NCI-H2227 (cell line): ENCODE measurements around the gene PKNOX2.

Source experiments
- DNase-seq: peaks from one replicate; lab custom pipeline; 2025; ENCODE audit not compliant: unreplicated experiment; lab: John Stamatoyannopoulos, UW

PKNOX2 gene

DNA sequence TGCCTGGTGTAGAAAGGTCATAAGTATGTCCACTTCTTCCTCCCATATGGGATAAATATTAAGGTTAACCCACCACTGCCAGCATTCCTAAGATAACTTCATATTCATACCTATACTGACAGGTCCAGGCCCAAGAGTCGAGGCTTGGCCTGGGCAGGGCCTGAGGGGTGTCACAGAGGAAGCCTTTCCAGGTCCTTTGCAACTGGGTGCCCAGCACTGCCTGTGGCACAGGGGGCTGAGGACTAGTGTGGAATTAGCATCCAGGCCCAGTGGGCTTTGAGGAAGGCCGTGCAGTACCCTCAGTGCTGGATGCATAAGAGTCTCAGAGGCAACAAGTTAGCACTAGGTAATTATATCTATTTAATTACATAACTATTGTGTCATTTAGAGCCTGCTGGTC, 65.4 kb downstream of the PKNOX2 start:
- DNase-seq, result no peak

GRCh38 chr11:125233116-125233515, 68.6 kb downstream of the PKNOX2 start:
- no peak for DNase-seq

DNA sequence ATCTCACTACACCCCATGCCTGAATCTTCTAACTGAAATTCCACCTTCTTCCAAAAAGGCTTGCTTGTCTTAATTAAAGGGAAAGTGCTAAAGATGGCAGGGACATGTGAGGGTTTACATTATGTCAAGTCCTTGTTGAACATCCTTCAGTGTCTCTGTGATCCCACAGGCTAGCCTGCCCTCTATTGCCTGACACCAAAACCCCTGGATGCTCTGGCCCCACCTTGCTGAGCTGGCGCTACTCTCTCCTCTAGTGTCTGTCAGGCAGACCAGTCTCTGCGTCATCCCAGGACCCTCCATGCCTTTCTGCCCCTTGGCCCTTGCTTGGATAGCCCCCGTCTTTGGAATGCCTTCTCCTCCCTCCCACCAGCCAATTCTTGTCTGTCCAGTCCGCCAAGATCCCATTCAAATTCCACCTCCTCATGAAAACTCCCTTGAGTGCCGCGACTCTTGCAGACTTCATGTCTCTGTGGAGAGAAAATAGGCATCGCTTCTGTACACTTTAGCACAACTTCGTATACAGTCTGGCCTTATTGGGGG, 69.3 kb downstream of the PKNOX2 start:
- DNase-seq, result no peak

DNA sequence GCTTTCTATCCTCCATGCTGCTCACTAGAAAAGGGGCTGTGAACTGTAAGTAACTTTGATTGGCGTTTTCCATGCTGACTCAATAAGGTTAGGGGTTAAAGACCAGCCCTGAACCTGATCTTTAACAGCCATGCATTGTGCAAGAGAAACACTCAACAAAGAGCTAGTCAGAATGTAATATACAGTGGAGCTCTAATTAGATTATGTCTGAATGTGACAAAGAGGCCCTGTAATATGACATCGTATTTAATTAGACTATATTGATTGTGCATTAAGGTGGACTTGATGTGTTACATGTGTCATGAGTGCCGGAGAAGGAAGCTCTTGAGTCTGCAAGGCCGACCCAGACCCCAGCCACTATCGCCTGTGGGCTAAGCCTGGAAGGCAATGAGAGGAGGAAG, 70.5 kb downstream of the PKNOX2 start:
- DNase-seq, result no peak

- DNase-seq, result no peak
Measured at GRCh38 chr11:125236072-125236825, 71.7 kb downstream of the PKNOX2 start.

GRCh38 chr11:125239585-125240560, 75.3 kb downstream of the PKNOX2 start:
- DNase-seq, result no peak

- DNase-seq, result no peak
Measured at GRCh38 chr11:125241104-125241503, 76.6 kb downstream of the PKNOX2 start.

DNA sequence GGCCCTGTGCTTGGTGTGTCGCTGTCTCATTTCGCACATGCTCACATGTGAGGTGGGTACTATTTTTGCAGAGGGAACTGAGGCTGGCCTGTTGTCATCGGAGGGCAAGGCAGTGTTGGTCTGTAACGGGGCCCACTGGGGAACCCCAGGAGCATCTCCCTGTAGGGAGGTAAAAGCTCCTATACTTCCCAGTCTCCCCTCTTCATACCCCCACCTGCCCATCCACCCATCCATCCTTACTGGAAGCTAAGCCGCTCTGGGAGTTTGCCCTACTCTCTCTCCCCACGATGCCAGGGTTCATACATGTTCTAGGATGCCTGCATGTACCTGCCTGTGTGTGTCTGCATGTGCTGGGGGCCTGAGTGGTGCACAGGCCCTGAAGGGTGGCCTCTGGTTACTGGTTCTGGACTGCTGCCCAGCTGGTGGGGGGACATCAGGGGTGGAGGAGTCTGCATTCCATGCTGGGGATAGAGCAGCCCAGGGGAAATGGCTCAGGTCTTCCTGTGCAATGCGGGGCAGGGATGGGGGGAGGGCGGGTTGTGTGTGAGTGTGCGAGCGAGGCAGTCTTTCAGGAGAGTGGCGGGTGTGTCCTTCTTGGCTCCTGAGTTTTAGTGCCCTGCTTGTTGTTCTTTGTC, 77.7 kb downstream of the PKNOX2 start:
- DNase-seq, result no peak

DNA sequence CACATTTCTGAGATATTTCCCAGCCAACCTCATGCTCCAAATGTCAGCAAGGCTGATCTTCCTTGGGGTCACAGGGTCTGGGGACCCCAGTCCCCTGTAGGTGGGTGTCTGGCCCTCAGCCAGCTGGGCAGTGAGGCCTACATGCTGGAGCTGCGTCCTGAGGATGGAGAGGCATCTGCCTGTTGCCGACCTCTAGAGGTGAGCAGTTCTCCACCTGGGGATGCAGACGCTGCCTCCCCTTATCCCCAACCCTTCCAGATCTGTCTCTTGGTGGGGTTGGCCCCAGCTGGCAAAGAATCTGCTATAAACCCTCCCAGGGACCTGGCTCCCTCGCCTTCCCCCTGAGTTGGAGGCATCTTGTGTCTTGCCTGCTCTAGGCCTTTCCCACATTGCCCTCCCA, 79.6 kb downstream of the PKNOX2 start:
- DNase-seq, result no peak

GRCh38 chr11:125245299-125245698, 80.7 kb downstream of the PKNOX2 start:
- no peak for DNase-seq

DNA sequence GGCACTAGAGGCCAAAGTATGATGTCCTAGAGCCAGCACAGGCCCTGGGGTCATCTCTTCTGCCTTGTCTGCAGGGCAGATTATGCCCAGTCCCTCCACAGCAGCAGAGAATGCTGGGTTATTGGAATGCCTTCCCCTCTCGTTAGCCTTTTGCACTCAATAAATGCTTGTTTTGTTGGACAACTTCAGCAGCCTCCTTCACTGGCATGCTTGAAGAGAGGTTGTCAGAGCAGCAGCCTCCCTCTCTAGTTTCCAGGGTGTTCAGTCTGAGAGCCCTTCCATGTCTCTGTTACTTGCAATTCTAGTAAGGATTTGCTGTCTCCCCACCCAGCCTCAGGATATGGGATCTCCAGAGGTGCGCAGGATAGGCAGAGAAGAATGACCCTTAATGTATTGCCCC, 82.9 kb downstream of the PKNOX2 start:
- no peak for DNase-seq

GRCh38 chr11:125250318-125251213, 86.0 kb downstream of the PKNOX2 start:
- DNase-seq, result no peak

DNA sequence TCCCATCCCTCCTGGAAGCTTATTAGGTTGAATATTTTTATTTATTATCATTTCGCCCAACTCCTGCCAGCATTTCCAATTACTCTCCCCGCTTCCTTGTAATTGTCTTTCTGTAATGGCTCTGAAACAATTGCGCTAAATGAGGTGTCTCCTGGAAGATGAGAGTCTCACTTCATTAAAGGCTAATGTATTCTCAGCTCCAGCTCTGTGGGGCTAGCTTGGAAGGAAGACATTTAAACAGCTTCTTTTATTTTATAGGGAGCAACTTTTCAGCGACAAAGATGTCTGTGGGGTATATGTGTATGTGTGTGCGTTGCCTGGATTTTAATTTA, 86.6 kb downstream of the PKNOX2 start:
- no peak for DNase-seq

GRCh38 chr11:125251956-125252355, 87.4 kb downstream of the PKNOX2 start:
- DNase-seq, result no peak

GRCh38 chr11:125253289-125253688, 88.7 kb downstream of the PKNOX2 start:
- no peak for DNase-seq

- no peak for DNase-seq
Measured at GRCh38 chr11:125253795-125254525, 89.4 kb downstream of the PKNOX2 start.

GRCh38 chr11:125256541-125257189, 92.1 kb downstream of the PKNOX2 start:
- DNase-seq, result no peak

- DNase-seq, result no peak
Measured at GRCh38 chr11:125257190-125257579, 92.6 kb downstream of the PKNOX2 start.

DNA sequence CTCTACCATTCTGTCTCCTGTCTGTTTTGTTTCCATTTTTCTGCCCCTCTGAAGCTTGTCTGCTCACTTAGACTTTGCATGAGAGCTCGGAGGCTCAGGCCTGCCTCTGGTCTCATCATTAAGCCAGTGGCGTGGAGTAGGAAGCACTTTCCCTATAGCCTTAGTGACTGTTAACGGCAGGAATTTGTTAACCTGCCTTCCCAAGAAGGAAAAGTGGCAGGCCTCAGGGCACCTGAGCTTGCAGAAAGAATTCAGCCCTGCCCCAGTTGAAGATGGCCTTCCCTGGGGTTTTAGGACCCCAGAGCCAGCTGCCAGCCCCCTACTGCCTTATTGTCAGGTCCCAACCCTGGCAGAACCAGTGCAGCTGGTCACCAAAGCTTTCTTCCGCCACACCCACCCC, 93.2 kb downstream of the PKNOX2 start:
- no peak for DNase-seq
